GM19023 (cell line): ENCODE measurements around the gene TMEM54.

Source experiments
- ATAC-seq: cut with Tn5 transposase; IDR thresholded peaks from one replicate; pipeline ENCODE4 v1.9.1; 2021; ENCODE audit warnings: mild to moderate bottlenecking, moderate library complexity; ENCODE audit not compliant: unreplicated experiment

Gene TMEM54

GRCh38 chr1:32881871-32882850 is 19.0 kb downstream of the TMEM54 start:
- no peak for ATAC-seq

DNA sequence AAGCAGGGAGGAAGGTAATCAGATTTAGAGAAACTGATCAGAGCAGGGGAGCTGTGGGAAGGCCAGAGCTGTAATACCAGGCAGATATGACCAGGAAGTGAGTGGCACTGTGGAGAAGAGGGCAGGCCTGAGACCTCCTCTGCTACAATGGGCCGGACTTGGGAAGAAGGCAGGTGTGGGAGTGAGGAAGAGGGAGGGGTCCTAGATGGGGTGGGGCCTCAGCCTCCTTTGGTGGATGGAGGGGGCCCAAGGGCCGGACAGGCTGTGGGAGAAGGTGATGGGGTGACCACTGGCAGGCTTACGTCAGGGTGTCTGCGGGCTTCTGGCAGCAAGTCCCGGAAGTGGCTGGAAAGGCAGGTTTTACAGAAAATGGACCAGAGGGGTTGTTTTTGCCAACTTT is 19.9 kb downstream of the TMEM54 start:
- ATAC-seq, result no peak

DNA sequence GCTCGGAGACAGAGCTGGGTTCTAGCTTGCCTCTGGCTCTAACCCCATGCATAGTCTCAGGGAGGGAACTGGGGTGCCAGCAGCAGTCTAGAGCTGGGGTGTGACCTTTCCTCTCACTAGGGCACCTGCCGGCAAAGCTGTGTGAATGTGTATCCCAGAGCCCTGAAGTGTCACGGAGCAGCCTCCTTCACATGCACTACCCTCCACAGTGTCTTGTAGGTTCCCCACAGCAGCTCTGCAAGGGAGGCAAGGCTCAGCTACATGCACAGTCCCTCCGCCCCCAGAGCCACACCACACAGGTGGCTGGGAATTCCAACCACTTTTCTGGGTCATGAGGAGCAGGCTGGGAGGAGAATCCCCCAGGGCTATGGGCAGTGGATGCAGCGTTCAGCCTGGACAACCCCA is 22.6 kb downstream of the TMEM54 start:
- no peak for ATAC-seq

- ATAC-seq, result no peak
Observed at GRCh38 chr1:32878183-32878582, 23.0 kb downstream of the TMEM54 start.

GRCh38 chr1:32877211-32878110 is 23.7 kb downstream of the TMEM54 start:
- ATAC-seq, result no peak

GRCh38 chr1:32876341-32877210 is 24.6 kb downstream of the TMEM54 start:
- no peak for ATAC-seq

DNA sequence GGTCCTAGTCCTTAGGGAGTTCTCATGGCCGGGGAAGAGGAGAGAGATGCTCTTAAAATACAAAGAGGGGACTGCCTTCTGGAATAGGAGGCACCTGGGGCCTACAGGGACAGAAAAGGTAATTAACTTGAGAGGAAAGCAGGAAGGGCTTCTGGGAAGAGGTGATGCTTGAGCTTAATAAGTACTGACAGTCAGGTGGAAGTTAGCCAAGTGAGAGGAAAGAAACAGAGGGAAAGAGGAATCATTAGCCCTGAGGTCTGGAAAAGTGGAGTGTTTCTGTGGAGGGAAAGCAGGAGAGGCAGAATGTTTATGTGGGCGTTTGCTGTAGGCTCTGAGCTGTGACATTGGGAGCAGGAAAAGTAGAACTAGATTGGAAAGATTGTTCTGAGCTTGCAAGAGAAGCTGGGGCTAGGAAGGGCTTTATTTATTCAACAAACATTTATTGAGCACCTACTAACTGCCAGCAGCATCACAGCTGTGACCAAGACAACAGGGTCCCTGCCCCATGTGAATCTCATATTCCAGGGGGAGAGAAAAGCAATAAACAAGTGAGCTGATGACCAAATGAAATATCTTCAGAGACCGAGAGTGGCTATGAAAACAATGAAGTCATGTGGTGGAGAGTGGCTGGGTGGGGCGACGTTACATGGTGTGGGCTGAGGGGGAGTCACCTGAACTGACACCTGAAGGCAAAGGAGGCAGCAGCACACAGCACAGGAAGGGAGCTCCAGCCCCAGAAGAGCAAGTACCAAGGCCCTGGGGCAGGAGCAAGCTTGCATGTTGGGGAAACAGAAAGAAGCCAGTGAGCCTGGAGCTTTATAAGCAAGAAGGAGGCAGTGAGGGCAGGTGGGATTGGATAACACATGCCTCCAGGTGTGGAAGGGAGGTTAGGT is 26.1 kb downstream of the TMEM54 start:
- no peak for ATAC-seq

GRCh38 chr1:32873484-32873883 is 27.7 kb downstream of the TMEM54 start:
- ATAC-seq, result no peak

DNA sequence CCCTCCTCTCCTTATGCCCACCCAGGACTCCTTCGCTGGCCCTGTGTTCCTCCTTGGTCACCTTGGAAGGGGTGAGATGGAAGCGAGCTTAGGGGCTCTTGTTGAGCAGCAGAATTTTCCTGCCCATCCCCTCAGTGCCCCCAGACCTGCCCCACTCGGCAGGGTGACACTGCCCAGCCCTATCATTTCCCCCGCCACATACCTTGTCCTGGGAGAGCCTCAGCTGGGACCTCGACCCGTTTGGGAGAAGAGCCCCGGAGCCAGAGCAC is 29.1 kb downstream of the TMEM54 start:
- no peak for ATAC-seq

DNA sequence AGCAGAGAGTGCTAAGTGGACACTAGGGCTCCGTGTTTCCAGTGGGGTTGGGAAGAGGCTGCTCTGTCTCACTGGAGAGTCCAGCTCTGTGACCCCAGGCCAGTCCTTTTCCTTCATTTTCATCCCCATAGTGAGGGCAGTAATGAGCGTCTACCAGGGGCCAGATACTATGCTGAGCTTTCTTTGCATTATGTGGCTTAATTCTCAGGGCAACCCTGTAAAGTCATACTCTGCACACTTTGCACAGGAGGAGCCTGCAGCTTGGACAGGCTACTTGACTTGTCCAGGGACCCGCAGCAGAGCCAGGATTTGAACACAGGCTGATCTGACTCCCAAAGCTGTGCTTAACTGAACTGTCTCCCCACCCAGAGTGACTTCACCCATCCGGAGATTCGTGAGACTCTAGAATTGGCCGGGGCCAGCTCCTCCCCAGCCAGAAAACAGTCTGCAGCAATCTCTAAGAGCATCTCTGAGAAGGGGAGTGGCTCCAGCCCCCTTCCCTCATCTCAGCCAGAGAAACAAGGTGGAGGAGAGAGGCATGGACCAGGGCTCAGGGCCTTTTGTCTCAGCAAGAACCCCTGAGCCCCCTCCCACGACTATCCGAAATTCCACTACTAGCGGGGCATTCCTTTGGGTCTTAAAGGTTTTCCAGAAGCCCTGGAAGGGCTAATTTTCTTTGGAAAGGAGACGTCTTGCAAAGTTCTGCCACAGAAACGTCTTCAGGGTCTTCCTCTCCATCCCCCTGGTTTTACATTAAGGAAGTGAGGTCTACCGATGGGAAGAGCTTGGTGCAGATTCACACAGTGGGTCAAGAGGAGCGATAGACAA is 29.6 kb downstream of the TMEM54 start:
- no peak for ATAC-seq

- ATAC-seq, result no peak
Observed at GRCh38 chr1:32870615-32871363, 30.4 kb downstream of the TMEM54 start, which contains the start of gene FNDC5. Gene FNDC5 (minus strand): TSS chr1:32870912.

- ATAC-seq, result no peak
Observed at GRCh38 chr1:32869923-32870614, 31.1 kb downstream of the TMEM54 start.

DNA sequence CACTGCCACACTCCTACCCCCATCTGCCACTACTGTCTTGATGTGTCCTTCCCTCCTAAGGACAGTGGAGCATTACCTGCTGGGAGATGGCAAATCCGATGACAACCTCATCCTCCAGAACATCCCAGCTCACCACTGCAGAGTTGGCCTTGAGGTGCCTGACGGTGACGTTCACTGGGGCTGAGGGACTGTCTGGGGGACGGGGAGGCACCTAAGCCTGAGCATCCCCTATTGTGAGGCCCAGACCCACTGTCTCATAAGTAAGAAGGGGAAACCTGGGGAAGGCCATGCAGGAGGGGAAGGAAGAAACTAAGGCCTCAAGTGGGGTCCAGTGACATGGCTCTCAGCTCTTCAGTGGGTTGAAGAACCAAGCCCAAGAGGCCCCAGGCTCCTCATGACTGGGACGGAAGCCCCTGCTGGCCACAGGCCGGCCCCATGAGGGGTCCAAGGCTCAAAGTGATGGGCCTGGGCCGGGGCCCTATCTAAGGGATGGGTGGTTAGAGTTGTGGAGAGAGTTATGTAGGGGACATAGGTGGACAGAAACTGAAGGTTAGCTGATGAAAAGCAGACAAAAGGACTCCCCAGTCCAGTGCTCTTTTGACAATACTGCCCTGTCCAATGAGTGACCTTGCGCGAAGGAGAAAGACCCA is 32.3 kb downstream of the TMEM54 start:
- no peak for ATAC-seq

DNA sequence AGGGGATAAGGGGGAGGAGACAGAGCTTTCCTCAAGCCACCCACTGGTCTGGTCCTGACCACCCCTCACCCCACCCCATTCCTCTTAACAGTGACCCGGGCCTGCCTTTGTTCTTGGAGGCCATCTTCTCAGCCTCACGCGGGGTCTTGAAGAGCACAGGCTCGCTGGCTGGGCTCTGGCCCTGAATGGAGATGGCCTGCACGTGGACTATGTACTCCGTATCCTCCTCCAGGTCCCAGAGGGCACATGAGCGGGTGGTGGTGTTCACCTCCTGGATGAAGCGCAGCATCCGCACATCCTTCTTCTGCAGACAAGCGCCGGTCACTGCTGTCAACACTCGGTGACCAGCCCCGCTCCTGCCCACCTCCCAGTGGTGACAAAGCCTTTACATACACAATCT is 33.1 kb downstream of the TMEM54 start:
- ATAC-seq, result no peak

DNA sequence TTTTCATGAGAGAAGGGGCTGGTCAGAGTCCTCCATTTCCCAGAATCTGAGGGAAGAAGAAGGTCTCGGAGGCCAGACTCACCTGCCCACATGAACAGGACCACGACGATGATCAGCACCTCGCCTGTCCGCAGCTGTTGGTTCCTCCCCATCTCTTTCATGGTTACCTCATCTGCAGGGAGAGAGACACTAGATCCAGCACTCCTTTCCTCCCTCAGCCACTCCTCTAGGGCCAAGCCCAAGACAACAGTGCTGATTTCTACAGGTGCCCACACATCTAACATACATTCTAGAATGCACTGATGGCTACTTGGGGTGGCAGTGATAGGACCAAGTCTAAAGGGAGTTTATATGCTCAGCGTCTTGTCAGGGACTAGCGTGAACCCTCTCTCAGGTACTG is 33.5 kb downstream of the TMEM54 start:
- ATAC-seq, result no peak

DNA sequence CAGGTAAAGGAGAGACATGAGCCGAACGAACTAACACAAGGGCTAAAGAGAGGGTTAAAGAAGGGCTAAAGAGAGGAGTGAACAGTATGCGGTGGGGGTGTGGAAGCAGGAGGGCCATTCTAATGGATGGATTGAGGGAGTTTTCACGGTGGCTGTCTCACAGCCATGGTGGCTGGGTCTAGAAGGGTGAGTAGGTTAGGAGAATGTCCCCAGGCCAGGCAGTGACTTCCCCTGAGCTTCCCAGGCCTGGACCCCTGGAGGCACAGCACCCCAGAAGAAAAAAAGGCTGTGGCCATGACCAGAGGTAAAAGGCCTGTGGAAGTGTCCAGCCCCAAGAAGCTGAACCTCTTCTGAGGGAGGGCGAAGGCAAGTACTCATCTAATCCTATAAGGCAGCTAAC is 34.0 kb downstream of the TMEM54 start:
- ATAC-seq, result no peak
